Heart left ventricle (tissue), 16 donors: ENCODE results near the gene ZNF500. TPM values are rescaled to one million over a fixed set of nuclear protein-coding genes. Genes with fewer than 3 reads are reported as not detected.
A peak's percentile ranks its signal among the peaks of the same experiment; 100 is the strongest.

Experiments
- ATAC-seq, 4 donors: fragments of 200-7000 bp; cut with Tn5 transposase; one replicate each; pipeline ENCODE4 v1.9.1; 2020 to 2022; ENCODE audit warnings: moderate library complexity in 4 of 4, mild to moderate bottlenecking in 3 of 4, moderate number of reproducible peaks in 1 of 4
- DNase-seq, 5 donors: peaks; one replicate each; pipeline ENCODE4 v3.0.0-alpha.2; 2020
- H3K27ac ChIP-seq, 12 donors: fragments of 200-600 bp; sonication (generic) in 4 of 12; one replicate each; pipeline versions ENCODE4 v1.5.0 to v1.8.0; 2016 to 2022; ENCODE audit warnings: mild to moderate bottlenecking in 2 of 12
- H3K27me3 ChIP-seq, 9 donors: fragments of 200-600 bp; sonication (generic) in 2 of 9; one replicate each; pipeline versions ENCODE4 v1.5.1 to v1.8.0; 2016 to 2022; ENCODE audit warnings: mild to moderate bottlenecking in 3 of 9
- H3K36me3 ChIP-seq, 9 donors: fragments of 200-600 bp; sonication (generic) in 2 of 9; one replicate each; pipeline versions ENCODE4 v1.5.0 to v1.8.0; 2018 to 2022; ENCODE audit warnings: mild to moderate bottlenecking in 2 of 9
- H3K4me1 ChIP-seq, 12 donors: fragments of 200-600 bp; sonication (generic) in 4 of 12; one replicate each; pipeline versions ENCODE4 v1.5.0 to v1.8.0; 2016 to 2022; ENCODE audit warnings: mild to moderate bottlenecking in 3 of 12
- H3K4me3 ChIP-seq, 12 donors: fragments of 200-600 bp; sonication (generic) in 4 of 12; one replicate each; pipeline versions ENCODE4 v1.5.0 to v1.8.0; 2017 to 2022; ENCODE audit warnings: mild to moderate bottlenecking in 9 of 12, moderate library complexity in 4 of 12
- H3K9me3 ChIP-seq, 12 donors: fragments of 200-600 bp; sonication (generic) in 4 of 12; one replicate each; pipeline versions ENCODE4 v1.5.0 to v1.8.0; 2016 to 2022; ENCODE audit warnings: mild to moderate bottlenecking in 1 of 12
- POLR2A ChIP-seq, 2 donors: fragments of 450-650 bp; IDR thresholded peaks; one replicate each; pipeline ENCODE4 v1.6.1; 2017; ENCODE audit warnings: antibody characterized with exemption in 2 of 2, mild to moderate bottlenecking in 2 of 2, moderate library complexity in 2 of 2
- WGBS, 4 donors: extraction: QIAGEN DNeasy Blood & Tissue Kit in 2 of 4; methylation state at CpG; one replicate each; pipeline versions ENCODE4 v1.1.5 to v1.1.7; 2013 to 2018; 5-methylcytosine and 5-hydroxymethylcytosine counted together
- intact Hi-C, 10 donors: fragments of 100-400 bp; cut with DNase I; formaldehyde crosslinking; loops; one replicate each; pipeline versions ENCODE4 v1.11.1 to v1.14.2; 2022
- polyA plus RNA-seq, 2 donors: library from polyadenylated mRNA; stranded (reverse); fragments of 200-250 nt; gene quantifications; one replicate each; pipeline ENCODE4 v1.2.3, GENCODE V29; 2013
- total RNA-seq, 9 donors: library from RNA; depleted of rRNA in 2 of 9; stranded (reverse); fragments of >200 nt in 2 of 9; fragmentation: NEBNext Ultra II Directional in 3 of 9; extraction: Animal tissue kit (Norgen Biotek cat#: 25700) in 3 of 9; gene quantifications; one replicate each; pipeline versions ENCODE4 v1.1.0 to v1.2.4, GENCODE V29; 2016 to 2023
- TF ChIP-seq, protein P1 (sequence below), 12 donors: fragments of 200-600 bp; sonication (generic) in 4 of 12; IDR thresholded peaks; one replicate each; pipeline versions ENCODE4 v1.5.0 to v1.8.0; 2018 to 2022; ENCODE audit warnings: antibody characterized with exemption in 12 of 12, mild to moderate bottlenecking in 5 of 12
- donor health status: ischemic (EF 13 %, LVEDD 7.1; RV severe dilation, severe dysfunction).
- donor health status: healthy with polysubstance abuse.
- donor health status: DM: no; HTN: yes; CAD: no.
- donor health status: DM: no; HTN: no; CAD: no.
- donor health status: ischemic (EF 25% LVEDD 6.9; RV normal size, moderate dysfunction).
- donor health status: ischemic (EF 25% LVEDD 5.7; RV mildly dilated, moderate dysfunction).
- donor health status: healthy.
- donor health status: DM: yes; HTN: yes; CAD: no.
- donor health status: ischemic (EF 35%, LVEDD 5.7; RV mildly dilated, moderate dysfunction).
- donor health status: nonischemic (EF 11% LVEDD 7.7; RV severe dilation, severe dysfunction).
- donor health status: DM: yes; HTN: yes; CAD: no.
- donor health status: PGD.
- donor health status: ischemic (EF 29% LVEDD 5.4; RV normal size, mild dysfunction).
- donor health status: nonischemic (EF 23%, LVEDD 6.1; RV moderate dilation, normal function).

ZNF500 gene
- total and polyA plus RNA-seq, 11 donors, result 4.8 to 11.6 (median 6.5) TPM

GRCh38 chr16:4762205-4762604, 4.8 kb downstream of the ZNF500 start:
- 78 to 91% (median 88%) methylated on average over 5 to 9 of the region's 9 CpGs for WGBS, 4 donors
- H3K36me3 ChIP-seq, result peaks cover 3 to 80% (median 72%) of the 10 kb centered on the region in 9 donors
- H3K27me3 ChIP-seq, result no peaks in the 10 kb centered on the region
- ATAC-seq (no peak), DNase-seq (peak in 1 of 5 donors; percentile 50)
- no peak overlapping the region for H3K27ac ChIP-seq
- intact Hi-C loops, result loop anchor here in 1 of 10 donors (10.0 kb wide), 1 partner anchor 193 kb away; the partner anchor contains the start of gene SEC14L5
- H3K4me3 ChIP-seq, result no peak overlapping the region
- TF ChIP-seq, protein P1, sequence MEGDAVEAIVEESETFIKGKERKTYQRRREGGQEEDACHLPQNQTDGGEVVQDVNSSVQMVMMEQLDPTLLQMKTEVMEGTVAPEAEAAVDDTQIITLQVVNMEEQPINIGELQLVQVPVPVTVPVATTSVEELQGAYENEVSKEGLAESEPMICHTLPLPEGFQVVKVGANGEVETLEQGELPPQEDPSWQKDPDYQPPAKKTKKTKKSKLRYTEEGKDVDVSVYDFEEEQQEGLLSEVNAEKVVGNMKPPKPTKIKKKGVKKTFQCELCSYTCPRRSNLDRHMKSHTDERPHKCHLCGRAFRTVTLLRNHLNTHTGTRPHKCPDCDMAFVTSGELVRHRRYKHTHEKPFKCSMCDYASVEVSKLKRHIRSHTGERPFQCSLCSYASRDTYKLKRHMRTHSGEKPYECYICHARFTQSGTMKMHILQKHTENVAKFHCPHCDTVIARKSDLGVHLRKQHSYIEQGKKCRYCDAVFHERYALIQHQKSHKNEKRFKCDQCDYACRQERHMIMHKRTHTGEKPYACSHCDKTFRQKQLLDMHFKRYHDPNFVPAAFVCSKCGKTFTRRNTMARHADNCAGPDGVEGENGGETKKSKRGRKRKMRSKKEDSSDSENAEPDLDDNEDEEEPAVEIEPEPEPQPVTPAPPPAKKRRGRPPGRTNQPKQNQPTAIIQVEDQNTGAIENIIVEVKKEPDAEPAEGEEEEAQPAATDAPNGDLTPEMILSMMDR (IDR thresholded peaks at IDR 0.05), result no peak
- no peak for TF ChIP-seq POLR2A (IDR thresholded peaks at IDR 0.05)
- H3K9me3 ChIP-seq, result no peaks in the 10 kb centered on the region
- peaks cover 7 to 21% (median 15%) of the 10 kb centered on the region in 12 donors for H3K4me1 ChIP-seq

DNA sequence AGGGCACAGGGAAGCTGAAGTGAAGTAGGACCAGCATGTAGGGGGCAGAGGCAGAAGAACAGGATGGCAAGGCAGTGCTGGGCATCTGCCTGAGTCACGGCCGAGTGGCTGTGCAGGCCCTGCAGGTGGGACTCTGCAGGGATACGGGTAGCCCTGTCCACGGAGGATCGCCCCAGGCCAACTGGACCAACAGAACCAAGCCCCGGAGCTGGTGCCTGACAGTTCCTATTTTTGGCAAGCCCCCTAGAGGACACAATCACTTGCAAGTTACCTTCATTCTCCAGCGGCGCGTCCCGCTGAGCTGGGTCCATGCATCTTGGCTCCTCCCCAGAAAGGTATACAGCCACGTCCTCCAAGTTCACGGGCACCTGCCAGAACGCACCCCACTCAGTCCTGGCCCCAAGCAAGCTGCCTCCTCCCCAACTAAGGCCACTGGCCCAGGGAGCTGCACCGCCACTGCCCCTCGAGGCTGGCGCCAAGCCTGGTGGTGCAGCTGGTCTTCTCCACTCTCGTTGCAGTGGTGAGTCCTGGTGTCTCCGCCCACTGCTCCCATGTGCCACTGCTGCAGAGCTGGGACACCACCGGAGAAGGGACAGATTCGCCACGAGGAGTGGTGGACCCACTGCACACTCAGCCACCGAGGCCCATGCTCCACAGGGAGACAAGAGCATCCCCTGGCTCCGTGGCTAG, 6.6 kb downstream of the ZNF500 start:
- no peak overlapping the region for H3K27ac ChIP-seq
- H3K27me3 ChIP-seq, result no peaks in the 10 kb centered on the region
- no peak overlapping the region for H3K4me3 ChIP-seq
- H3K4me1 ChIP-seq, result peaks cover 0 to 8% (median 5%) of the 10 kb centered on the region in 12 donors
- ATAC-seq (no peak), DNase-seq (peak in 1 of 5 donors; percentile 56)
- TF ChIP-seq POLR2A (IDR thresholded peaks at IDR 0.05), result no peak
- TF ChIP-seq, protein P1 (IDR thresholded peaks at IDR 0.05), result no peak
- 88 to 90% (median 90%) methylated on average over 23 of the region's 23 CpGs for WGBS, 4 donors
- intact Hi-C loops, result loop anchor here in 1 of 10 donors (10.0 kb wide), 1 partner anchor 194 kb away; the partner anchor contains the start of gene SEC14L5
- H3K36me3 ChIP-seq, result peaks cover 3 to 95% (median 89%) of the 10 kb centered on the region in 9 donors
- peaks cover 0 to 4% (median 0%) of the 10 kb centered on the region in 12 donors for H3K9me3 ChIP-seq

GRCh38 chr16:4755687-4756086, 11.3 kb downstream of the ZNF500 start:
- TF ChIP-seq, protein P1 (IDR thresholded peaks at IDR 0.05), result no peak
- TF ChIP-seq POLR2A (IDR thresholded peaks at IDR 0.05), result no peak
- no peak overlapping the region for H3K4me3 ChIP-seq
- peaks cover 0 to 9% (median 0%) of the 10 kb centered on the region in 12 donors for H3K9me3 ChIP-seq
- H3K27me3 ChIP-seq, result no peaks in the 10 kb centered on the region
- H3K27ac ChIP-seq, result no peak overlapping the region
- intact Hi-C loops, result no loop called here
- 96 to 98% (median 97%) methylated on average over 6 of the region's 6 CpGs for WGBS, 4 donors
- H3K36me3 ChIP-seq, result peaks cover 0 to 99% (median 96%) of the 10 kb centered on the region in 9 donors
- DNase-seq, result no peak
- no peak for ATAC-seq
- no peaks in the 10 kb centered on the region for H3K4me1 ChIP-seq

DNA sequence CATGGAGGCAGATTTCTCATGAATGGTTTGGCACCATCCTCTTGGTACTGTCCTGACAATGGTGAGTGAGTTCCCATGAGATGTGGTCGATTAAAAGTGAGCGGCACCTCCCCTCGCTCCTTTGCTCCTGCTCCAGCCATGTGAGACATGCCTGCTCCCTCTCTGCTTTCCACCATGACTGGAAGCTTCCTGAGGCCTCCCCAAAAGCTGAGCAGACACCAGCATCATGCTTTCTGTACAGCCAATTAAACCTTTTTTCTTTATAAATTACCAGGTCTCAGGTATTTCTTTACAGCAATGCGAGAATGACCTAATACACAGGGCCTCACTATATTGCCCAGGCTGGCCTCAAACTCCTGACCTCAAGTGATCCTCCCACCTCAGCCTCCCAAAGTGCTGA, 12.1 kb downstream of the ZNF500 start:
- Histone ChIP-seq H3K36me3 (peaks cover 0 to 98% (median 93%) of the 10 kb centered on the region in 9 donors), H3K4me3 (no peak overlapping the region), H3K4me1 (no peaks in the 10 kb centered on the region), H3K27me3 (no peaks in the 10 kb centered on the region), H3K27ac (no peak overlapping the region), H3K9me3 (peaks cover 0 to 9% (median 0%) of the 10 kb centered on the region in 12 donors)
- intact Hi-C loops, result no loop called here
- TF ChIP-seq POLR2A (IDR thresholded peaks at IDR 0.05), result no peak
- TF ChIP-seq, protein P1 (IDR thresholded peaks at IDR 0.05), result no peak
- DNase-seq, result no peak
- ATAC-seq, result no peak
- WGBS, 4 donors, result 95 to 99% (median 98%) methylated on average over 4 of the region's 4 CpGs
